GM12891 (cell line): ENCODE measurements around the gene DSTN.

Source experiments
- PAX5 ChIP-seq: IDR thresholded peaks from 2 replicates; pipeline ENCODE4 v1.6.1; 2011; ENCODE audit warnings: low read length, moderate library complexity, mild to moderate bottlenecking; ENCODE audit not compliant: insufficient read depth, severe bottlenecking
- POLR2A ChIP-seq: IDR thresholded peaks from 2 replicates; pipeline ENCODE4 v1.6.1; 2011; ENCODE audit warnings: low read depth, low read length, control low read depth
- POLR2AphosphoS5 ChIP-seq: IDR thresholded peaks from 2 replicates; pipeline ENCODE4 v1.6.1; 2011; ENCODE audit warnings: low read depth, low read length, control low read depth
- POU2F2 ChIP-seq: IDR thresholded peaks from 2 replicates; pipeline ENCODE4 v1.6.1; 2011; ENCODE audit warnings: low read depth, mild to moderate bottlenecking, control low read depth, low read length, moderate library complexity
- SPI1 ChIP-seq: IDR thresholded peaks from 2 replicates; pipeline ENCODE4 v1.6.1; 2011; ENCODE audit warnings: low read depth, low read length, control low read depth
- TAF1 ChIP-seq: IDR thresholded peaks from 2 replicates; pipeline ENCODE4 v1.6.1; 2011; ENCODE audit warnings: low read depth, low read length, control low read depth

DNA sequence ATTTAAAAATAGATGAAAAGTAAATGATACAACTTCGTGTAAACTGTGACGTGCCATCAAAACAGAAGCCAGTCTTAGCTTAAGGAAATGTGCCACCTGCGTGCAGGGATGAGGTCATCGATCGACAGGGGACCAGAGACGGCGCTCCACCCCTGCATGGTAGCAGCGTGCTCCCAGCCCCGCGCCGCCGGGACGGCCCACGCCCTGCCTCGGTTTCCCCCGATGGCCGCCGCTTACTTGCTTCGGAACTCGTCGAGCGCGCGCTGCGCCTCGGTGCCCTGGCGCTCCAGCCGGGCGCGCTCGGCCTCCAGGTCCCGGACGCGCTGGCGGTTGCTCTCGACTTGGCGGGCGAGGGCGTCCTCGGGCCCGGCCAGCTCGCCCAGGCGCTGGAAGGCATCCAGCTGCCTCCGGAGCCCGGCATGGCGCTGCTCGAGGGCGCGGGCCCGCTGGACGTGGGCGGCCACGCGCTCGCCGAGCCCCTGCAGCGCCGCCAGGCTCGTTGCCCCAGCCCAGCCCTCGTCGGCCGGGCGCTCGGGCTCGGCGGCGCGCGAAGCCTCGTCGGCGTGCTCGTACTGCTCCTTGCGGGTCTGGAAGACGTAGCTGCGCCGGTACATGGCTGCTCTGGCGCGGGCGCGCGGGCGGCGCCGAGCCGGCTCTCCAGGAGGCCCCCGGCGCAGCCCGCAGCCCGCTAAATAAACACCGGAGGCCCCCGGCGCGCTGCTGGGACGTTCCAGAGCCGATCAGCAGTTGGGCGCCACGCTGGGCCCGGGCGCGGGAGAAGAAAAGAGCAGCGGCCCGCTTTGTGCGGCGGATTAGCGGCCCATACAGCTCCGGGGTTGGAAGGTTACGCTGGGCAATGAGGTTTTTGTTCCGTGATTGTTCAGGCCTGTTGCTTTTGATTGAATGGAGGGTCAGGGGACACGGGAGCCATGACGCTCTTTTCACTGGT is 38.9 kb upstream of the DSTN start, which contains the start of gene BFSP1:
- no peak for TF ChIP-seq POLR2AphosphoS5
- TF ChIP-seq POU2F2: no peak
- no peak for TF ChIP-seq TAF1
- no peak for TF ChIP-seq POLR2A
- TF ChIP-seq SPI1: no peak
- TF ChIP-seq PAX5: no peak
